GM15510 (cell line): ENCODE measurements around the gene HOXA7.

Experiments
- POLR2A ChIP-seq: IDR thresholded peaks from 3 replicates; pipeline ENCODE4 v1.6.1; 2011; ENCODE audit warnings: borderline replicate concordance; ENCODE audit not compliant: insufficient read length; ENCODE audit errors: extremely low read depth

The HOXA7 gene

DNA sequence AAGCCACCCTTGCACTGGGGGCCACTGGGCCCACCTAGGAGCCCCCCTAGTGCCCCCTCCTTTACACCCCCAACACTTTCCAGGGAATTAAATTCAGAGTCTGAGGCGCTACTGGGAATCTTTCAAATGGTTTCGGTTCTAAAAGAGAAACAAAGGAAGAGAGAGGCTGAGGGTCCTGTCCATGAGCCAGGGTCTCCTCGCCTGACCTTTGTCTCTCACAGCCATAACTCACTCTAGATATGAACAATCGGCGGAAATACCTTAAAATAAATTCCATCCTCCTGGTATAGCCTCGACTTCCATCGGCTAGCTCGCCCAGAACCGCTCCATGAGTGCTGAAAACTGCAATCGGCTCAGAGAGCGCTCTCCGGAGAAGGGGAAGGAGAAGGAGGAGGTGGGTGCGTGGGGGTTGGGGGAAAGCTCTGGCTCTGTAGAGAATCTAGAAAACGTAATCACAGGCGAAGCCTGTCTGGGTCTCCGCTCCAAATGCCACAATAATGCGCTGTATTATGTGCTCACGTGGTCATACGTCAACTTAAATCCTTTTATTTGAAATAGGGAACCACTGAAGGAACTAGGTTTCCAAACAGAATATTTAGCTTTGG lies 38.5 kb downstream of the HOXA7 start:
- no peak for TF ChIP-seq POLR2A

DNA sequence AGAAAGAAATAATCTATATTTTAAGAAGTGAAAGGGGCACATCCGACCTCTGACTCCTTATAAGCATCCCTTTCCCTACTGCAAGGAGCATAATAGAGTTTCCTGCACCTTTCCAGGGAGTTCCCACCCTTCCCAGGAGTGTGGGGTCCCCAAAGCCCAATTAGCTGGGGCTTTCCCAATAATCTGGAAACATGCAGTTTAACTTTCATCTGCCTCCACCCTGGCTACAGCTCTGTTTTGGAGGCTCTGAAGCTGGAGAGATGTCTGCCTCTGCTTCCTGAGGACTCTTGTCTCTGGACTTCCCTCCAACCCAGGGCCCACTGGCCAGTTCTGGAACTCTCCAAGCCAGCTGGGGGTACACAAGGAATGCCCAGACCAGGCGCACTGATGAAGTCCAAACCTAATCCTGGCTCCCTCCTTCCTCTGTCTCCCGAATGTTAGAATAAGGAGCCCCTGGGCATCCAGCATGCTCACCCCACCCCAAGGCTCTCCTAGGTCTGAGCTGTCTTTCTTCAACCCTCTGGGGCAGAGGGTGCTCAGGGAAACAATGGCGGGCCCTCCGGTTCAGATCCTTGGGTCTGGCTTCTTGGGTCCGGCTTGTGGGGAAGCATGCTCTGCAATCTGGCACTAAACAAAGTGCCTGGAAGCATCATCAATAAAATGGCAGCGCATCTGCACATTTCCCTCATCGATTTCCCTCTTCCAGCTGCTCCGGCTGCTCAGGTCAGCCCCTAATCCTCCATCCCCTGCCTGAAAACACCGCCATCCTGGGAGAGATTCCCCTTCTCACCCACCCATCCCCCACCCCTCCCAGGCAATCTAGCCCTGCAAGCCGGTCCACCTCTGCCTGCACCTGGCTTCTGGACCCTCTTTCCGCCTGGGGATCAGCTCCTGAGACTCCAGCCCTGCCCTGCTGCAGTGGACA lies 39.3 kb downstream of the HOXA7 start:
- TF ChIP-seq POLR2A = no peak

DNA sequence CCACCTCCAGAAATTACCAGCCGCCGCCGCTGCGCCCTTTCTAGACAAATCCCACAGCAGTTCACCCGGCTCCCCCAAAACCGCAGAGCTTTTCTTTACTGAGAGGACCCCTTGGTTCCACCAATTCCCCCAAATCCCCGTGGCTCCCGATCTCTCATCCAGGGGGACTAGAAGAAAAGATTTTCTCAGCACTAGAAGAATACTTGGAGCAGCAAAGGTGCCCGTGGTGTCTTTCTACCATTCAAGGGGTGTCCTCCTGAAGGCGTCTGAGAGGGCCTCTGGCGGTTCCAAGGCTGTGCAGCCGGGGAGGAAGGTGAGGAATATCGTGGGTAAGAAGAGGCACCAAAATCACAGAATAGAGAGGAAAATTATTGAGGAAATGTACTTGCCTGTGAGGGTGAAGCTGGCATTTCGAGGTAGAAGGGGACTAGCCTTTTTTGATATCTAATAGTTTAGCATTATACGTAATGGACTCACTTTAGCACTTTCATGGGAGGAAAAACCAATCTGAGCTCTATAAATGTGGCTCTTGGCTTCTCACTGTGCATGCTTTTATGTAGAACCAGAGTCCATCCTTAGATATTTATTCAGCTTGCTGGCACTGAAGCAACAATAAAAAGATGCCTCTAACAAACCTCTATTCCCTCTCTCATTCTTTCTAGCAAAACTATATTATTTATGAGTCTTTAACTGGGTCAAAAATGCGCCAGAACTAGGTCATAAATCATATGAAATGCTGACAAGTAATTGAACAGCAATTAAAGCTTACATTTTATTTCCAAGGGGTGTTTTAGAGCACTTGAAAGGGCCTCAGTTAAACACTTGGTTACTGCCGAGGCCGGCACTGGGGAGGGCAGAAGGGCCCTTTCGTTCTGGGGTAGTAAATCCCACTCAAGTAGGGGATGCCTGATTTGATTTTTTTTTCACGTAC lies 40.2 kb downstream of the HOXA7 start:
- TF ChIP-seq POLR2A = no peak

DNA sequence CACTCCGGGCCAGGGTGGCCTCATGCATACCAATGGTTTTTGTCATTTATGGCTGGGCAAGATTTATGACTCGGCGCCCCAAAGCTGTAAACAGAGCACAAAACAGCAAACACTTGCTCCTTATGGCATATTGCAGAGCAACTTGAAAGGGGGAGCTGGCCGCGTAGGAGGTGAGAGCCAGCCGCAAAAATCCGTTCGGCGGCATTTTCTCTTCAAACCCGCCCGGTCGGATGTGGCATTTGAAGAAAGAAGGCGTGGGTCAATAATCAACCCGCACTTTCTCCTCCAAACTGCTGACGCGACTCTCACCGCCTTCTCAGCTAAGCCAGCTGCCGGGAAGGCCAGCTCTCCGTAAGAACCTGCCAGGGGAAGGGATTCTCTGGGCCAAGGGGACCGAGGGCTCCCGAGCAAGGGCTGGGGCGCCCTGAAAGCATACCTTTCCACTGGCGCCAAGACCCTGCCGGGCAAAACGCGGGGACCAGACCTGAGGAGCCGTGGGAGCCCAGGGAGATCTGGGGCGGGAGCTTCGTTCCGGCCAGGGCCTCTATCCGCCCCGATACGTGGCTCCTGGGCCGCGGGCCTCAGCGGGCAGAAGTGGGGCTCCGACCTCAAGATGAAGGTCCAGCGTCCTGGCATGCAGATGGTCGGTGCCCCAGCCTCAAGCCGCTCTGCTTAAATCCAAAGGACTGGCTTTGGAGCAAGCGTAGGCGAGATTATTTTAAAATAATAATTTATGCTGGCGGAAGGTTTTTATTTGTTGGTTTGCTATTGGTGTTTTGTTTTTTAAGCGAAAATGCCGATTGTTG lies 41.1 kb downstream of the HOXA7 start:
- no peak for TF ChIP-seq POLR2A

DNA sequence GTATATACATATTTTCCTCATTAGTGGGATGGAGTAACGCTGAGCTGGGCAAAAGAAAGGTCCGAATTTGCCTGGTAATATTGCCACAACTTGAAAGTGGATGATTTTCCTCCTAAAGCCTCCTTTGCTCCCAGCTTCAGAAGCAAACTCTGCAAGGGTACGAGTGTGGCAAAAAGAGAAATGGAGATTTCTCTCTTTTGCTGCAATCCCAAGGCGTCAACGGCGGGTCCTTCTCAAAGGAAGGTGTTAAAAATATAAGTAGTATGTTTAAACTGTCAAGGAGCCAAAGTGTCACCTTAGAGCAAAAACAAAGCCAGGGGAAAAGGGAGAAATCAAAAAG lies 41.6 kb downstream of the HOXA7 start:
- TF ChIP-seq POLR2A = no peak

DNA sequence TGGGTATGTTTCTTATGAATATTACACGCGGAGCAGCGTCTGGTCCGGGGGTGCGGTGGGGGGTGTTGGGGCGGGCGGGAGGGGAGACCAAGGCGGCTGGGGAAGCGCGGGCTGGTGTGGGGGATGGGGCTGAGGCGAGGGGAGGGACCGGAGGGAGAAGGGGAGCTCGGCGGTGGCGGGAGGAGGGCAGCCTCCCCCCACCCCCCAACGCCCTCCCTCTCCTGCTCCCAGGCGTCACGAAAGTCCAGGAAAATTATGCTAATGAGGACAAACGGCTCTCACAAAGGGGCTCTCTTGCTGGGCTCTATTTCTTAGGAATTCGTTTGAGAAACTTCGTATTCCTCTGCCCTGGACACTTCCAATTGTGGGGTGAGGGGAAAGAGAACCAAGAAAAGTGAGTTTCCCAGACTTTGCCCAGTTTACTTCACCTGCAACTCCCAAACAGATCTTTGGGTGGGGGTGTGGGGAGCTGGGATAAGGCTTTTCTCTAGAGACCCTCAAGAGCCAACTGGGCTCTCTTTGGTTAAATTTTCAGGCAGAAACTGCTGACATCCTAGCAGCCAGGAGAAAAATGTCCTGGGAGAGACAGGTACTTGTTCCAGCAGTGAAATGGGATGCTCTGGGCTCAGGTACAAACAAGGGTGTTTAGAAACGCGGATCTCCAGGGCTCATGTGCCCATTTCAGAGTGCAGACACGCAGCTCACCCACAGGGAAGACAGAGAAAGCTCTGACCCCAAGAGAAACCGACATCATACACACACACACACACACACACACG lies 42.3 kb downstream of the HOXA7 start:
- no peak for TF ChIP-seq POLR2A

DNA sequence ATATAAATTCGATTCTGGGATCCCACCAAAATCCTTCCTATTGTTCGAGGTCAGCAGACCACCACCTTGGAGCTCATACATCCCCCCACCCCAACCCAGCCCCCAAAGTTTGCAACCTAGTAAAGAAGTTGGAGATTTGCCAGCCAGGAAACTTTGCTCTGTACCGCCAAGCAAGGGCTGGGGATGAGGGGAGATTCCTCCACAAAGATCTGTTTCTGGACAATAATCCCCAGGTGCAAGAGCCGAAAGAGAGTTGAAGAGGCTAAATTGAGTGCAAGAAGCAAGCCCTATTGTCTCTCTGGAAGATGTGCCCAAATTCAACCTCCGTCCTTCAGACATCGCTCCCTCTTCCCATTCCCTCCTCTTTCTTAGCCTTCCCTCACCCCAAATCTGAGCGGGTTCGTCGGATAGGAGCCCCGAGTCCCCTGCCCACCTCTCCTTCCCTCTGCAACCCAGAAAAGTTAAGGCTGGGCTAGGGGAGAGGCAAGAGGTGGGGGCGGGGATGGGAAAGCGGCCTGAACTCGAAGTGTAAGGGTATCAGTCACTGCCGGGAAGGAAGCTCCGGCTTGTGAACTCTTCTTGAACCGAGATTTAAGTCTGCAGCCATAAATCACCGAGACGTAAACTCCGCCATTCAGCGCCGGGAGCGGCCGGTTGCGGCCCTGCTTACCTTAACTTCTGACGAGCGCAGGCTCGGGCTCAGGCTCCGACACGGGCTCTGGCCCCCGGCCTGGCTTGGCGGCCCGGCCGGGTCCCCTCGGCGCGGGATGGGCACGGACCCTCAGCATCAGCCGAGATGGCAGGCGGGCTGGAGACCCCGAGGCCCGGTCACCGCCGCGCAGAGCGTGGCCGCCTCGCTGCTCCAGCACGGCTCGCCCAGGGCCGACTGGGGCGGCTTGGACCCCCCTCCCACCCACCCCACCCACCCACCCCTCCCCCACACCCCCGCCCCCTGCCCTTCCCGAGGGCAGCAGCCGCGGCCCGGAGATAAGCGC lies 43.2 kb downstream of the HOXA7 start:
- TF ChIP-seq POLR2A = no peak

DNA sequence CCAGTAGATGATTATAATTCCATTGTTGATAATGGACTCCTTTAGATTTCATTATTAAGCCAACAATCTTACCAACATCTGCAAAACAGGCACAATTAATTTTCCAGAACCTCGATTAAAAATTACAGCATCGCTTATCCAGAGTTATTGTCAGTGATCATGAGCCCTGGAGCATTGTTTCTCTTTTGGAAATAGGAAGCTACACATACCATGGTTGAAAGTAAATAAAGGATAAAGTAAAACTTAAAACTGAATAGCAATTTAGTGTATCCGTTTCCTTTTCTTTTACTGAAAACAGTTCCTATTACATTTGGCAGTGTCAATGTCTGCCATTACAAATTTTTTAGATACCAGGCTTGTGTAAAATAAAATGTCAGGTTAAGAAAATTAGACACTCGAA lies 44.1 kb downstream of the HOXA7 start:
- no peak for TF ChIP-seq POLR2A

DNA sequence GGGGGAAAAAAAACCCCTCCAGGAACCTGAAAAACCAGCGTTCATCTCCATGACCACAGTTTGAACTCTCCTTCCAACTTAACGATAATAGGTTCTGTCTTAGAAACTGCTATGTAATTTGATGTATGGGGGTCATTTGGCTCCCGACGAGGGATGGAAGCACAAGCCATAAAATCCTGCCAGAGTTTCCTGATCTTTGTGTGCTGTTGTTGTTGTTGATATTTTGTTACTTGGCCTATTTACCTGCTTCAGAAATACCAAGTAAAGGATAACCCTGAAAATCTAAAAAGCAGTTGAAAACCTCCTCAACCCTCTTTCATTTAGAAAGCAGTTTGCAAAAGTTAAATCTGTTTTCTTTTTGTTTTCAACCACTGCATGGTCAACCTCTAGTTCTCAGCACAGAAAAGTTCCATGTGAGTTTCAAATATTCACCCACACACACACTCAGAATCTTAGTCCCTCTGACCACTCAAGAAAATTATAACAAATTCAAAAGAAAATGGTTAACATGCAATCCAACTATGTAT lies 44.7 kb downstream of the HOXA7 start:
- TF ChIP-seq POLR2A = no peak

DNA sequence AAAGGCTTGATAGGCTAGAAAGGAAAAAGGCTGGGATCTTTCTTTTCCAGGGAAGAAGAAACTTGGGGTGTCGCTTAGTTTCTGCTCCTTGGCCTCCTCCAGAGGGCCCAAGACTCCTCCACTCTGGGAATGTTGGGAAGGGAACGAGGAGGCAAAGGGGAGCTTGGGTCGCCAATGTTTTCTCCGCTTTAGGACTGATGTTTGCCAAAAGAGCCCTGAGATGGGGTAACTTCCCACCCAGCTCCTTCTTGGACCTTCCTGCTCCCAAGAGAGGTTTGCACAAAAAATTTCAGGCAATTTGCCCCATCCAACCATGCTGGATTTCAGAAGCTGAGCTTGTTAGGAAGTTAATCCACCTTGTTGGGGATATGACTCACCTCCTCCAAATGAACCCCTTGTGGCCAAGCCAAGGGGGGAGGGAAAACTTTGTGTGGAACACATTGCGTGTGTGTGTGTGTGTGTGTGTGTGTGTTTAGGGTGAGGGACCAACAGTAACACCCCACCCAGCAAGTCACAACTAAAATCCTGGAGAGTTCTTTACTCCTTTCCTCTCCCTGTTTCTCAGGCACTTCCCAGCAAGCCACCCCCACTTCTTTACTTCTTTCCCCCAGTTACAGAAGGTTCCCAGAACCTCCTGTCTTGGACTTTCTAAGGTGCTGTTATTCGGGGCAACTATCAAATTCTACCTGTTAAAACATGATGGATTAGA lies 45.3 kb downstream of the HOXA7 start:
- TF ChIP-seq POLR2A = no peak

DNA sequence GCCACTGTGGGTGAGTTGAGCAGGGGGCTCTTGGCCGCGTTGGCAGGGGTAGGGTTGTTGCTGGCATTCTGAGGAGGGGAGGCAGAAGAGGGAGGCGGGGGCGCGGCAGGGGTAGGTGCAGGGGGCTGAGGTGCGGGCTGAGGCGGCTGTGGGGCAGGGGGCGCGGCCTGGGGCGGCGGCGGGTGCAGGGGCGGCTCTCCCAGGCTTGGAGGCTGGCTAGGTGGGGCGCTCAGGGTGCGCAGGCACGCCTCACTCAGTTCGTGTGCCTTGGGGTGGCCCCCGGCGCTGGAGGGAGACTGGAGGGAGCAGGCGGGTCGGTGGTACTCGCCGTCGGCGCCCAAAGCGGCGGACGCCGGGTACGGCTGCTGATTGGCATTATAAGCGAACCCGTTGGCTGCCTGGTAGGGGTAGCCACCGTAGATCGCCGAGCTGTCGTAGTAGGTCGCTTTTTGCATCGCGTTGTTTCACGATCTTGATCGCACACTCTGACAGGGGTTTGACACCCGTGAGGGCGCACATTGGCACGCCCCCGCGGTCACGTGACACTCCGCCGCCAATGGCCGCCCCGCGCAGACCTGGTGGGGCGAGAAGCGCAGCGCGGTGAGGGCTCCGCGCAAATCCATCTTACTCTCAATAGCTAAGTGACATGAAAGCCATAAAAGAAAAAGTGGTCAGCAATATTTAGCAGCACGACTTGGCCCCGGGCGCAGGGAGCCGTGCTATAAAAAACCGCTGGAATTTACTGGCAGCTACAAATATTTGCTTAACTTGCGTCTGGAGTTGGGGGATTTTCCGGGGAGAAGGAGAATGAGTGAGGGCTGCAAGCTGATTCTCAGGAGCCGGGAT lies 46.1 kb downstream of the HOXA7 start:
- no peak for TF ChIP-seq POLR2A
